Natural killer cell (primary cell): ENCODE results near the gene PLCD3. TPM values are rescaled to one million over a fixed set of nuclear protein-coding genes. Genes with fewer than 3 reads are reported as not detected.

Source experiments
- ATAC-seq, 3 donors: fragments of 150-1000 bp in 2 of 3; fragments of 200-7000 bp in 1 of 3; cut with Tn5 transposase; 1 replicate in 1 of 3; 2 replicates in 2 of 3; pipeline ENCODE4 v1.10.0; 2021; ENCODE audit warnings: mild to moderate bottlenecking in 2 of 3, moderate library complexity in 2 of 3
- DNase-seq, 2 donors: peaks; one replicate each; pipeline versions ENCODE4 v3.0.0 to v3.0.0-alpha.2; 2013 to 2021; ENCODE audit warnings: mixed read lengths in 1 of 2
- H3K27ac ChIP-seq: one replicate; pipeline ENCODE4 v1.5.1; 2013; ENCODE audit warnings: mild to moderate bottlenecking, low read length
- H3K27me3 ChIP-seq: one replicate; pipeline ENCODE4 v1.6.1; 2013; ENCODE audit warnings: low read length; ENCODE audit not compliant: control insufficient read depth, insufficient read depth
- H3K36me3 ChIP-seq: one replicate; pipeline ENCODE4 v1.6.1; 2013; ENCODE audit warnings: low read length; ENCODE audit not compliant: control insufficient read depth, insufficient read depth
- H3K4me1 ChIP-seq: one replicate; pipeline ENCODE4 v1.6.1; 2013; ENCODE audit warnings: low read length; ENCODE audit not compliant: control insufficient read depth, insufficient read depth
- H3K4me3 ChIP-seq: one replicate; pipeline ENCODE4 v1.5.1; 2013; ENCODE audit warnings: low read length
- H3K9me3 ChIP-seq: one replicate; pipeline ENCODE4 v1.6.1; 2013; ENCODE audit warnings: low read length; ENCODE audit not compliant: control insufficient read depth, insufficient read depth
- H3K27ac Mint-ChIP-seq, 2 donors: one replicate each; pipeline ENCODE4 v1.8.0; 2022; ENCODE audit warnings: mild to moderate bottlenecking in 2 of 2, mixed read lengths in 2 of 2, moderate library complexity in 1 of 2
- H3K27me3 Mint-ChIP-seq, 2 donors: one replicate each; pipeline ENCODE4 v1.8.0; 2022; ENCODE audit warnings: low read depth in 2 of 2, mixed read lengths in 2 of 2
- H3K36me3 Mint-ChIP-seq: one replicate; pipeline ENCODE4 v1.8.0; 2022; ENCODE audit warnings: mixed read lengths
- H3K4me1 Mint-ChIP-seq, 2 donors: one replicate each; pipeline ENCODE4 v1.8.0; 2022; ENCODE audit warnings: mixed read lengths in 2 of 2
- H3K4me3 Mint-ChIP-seq: one replicate; pipeline ENCODE4 v1.8.0; 2022; ENCODE audit warnings: mild to moderate bottlenecking, moderate library complexity, mixed read lengths
- H3K9me3 Mint-ChIP-seq, 2 donors: one replicate each; pipeline ENCODE4 v1.8.0; 2022; ENCODE audit warnings: mixed read lengths in 2 of 2
- CTCF ChIP-seq: fragments of 200-600 bp; IDR thresholded peaks from one replicate; pipeline ENCODE4 v1.8.0; 2022; ENCODE audit warnings: antibody characterized with exemption
- WGBS: methylation state at CpG from one replicate; pipeline ENCODE4 v1.1.7; 2013; ENCODE audit warnings: missing lambda C conversion rate; ENCODE audit not compliant: insufficient coverage; 5-methylcytosine and 5-hydroxymethylcytosine counted together
- intact Hi-C: fragments of 100-400 bp; cut with micrococcal nuclease; formaldehyde crosslinking; loops from one replicate; pipeline ENCODE4 v1.14.2; 2022
- total RNA-seq, 4 donors: library from RNA; stranded (reverse); fragments of 120-200 nt in 1 of 4; gene quantifications; one replicate each; pipeline versions ENCODE4 v1.2.3 to v1.2.4, GENCODE V29; 2013 to 2022

The PLCD3 gene
- total RNA-seq, 3 donors from 2014 or later (not counting 1 experiment from before 2014, with no cell fraction given) = 2.5 to 2.9 (median 2.5) TPM

GRCh38 chr17:45150911-45151809, 18.8 kb upstream of the PLCD3 start:
- no peak for ATAC-seq
- Histone ChIP-seq H3K4me1 (peaks cover 31% of the 10 kb centered on the region), H3K27me3 (no peaks in the 10 kb centered on the region)

GRCh38 chr17:45149669-45150664, 17.7 kb upstream of the PLCD3 start:
- no peaks in the 10 kb centered on the region for H3K27me3 ChIP-seq
- H3K4me3 ChIP-seq = peak overlapping the region; percentile 69
- Mint-ChIP-seq H3K4me1 (peaks cover 51 to 54% of the 10 kb centered on the region in 2 donors), H3K27ac (peak overlapping the region; percentile 98 to 100), H3K9me3 (no peaks in the 10 kb centered on the region), H3K36me3 (peaks cover 6% of the 10 kb centered on the region), H3K27me3 (no peaks in the 10 kb centered on the region), H3K4me3 (peak overlapping the region; percentile 100)
- ATAC-seq = no peak
- intact Hi-C loops = loop anchor here (2.0 to 10.0 kb wide), 3 partner anchors 15 to 1045 kb away; partner anchors contain the start of genes ACBD4, KANSL1 and MAP3K14
- H3K4me1 ChIP-seq = peaks cover 38% of the 10 kb centered on the region
- DNase-seq = peak in 1 of 2 donors; percentile 68
- no peaks in the 10 kb centered on the region for H3K36me3 ChIP-seq
- under 1% methylated on average over 53 of the region's 56 CpGs for WGBS
- no peaks in the 10 kb centered on the region for H3K9me3 ChIP-seq
- peak overlapping the region; percentile 67 for H3K27ac ChIP-seq
- TF ChIP-seq CTCF = no peak

More at GRCh38 chr17:45150911-45151809, 18.8 kb upstream of the PLCD3 start:
- no peaks in the 10 kb centered on the region for H3K27me3 Mint-ChIP-seq
- intact Hi-C loops = no loop called here
- H3K36me3 Mint-ChIP-seq = peaks cover 6% of the 10 kb centered on the region
- peak overlapping the region; percentile 58 for H3K27ac ChIP-seq
- WGBS = 58% methylated on average over 7 of the region's 8 CpGs
- H3K36me3 ChIP-seq = no peaks in the 10 kb centered on the region
- H3K27ac Mint-ChIP-seq = peak overlapping the region; percentile 80 to 98
- TF ChIP-seq CTCF = no peak
- H3K4me3 ChIP-seq = no peak overlapping the region
- peak overlapping the region; percentile 61 for H3K4me3 Mint-ChIP-seq
- peaks cover 51 to 52% of the 10 kb centered on the region in 2 donors for H3K4me1 Mint-ChIP-seq
- H3K9me3 Mint-ChIP-seq = no peaks in the 10 kb centered on the region
- no peaks in the 10 kb centered on the region for H3K9me3 ChIP-seq
- peak in 1 of 2 donors; percentile 34 for DNase-seq

GRCh38 chr17:45149037-45149668, 16.8 kb upstream of the PLCD3 start:
- intact Hi-C loops = loop anchor here (2.0 to 10.0 kb wide), 3 partner anchors 14 to 1046 kb away; partner anchors contain the start of genes ACBD4, KANSL1 and MAP3K14
- Histone ChIP-seq H3K27ac (peak overlapping the region; percentile 67), H3K9me3 (no peaks in the 10 kb centered on the region), H3K4me1 (peaks cover 45% of the 10 kb centered on the region), H3K36me3 (no peaks in the 10 kb centered on the region), H3K4me3 (peak overlapping the region; percentile 69), H3K27me3 (no peaks in the 10 kb centered on the region)
- H3K36me3 Mint-ChIP-seq = peaks cover 6% of the 10 kb centered on the region
- no peaks in the 10 kb centered on the region for H3K9me3 Mint-ChIP-seq
- peak; percentile 32 to 40 (median 38) for ATAC-seq
- peaks cover 51 to 57% of the 10 kb centered on the region in 2 donors for H3K4me1 Mint-ChIP-seq
- no peaks in the 10 kb centered on the region for H3K27me3 Mint-ChIP-seq
- H3K4me3 Mint-ChIP-seq = peak overlapping the region; percentile 100
- TF ChIP-seq CTCF = peak; percentile 86
- H3K27ac Mint-ChIP-seq = peak overlapping the region; percentile 98 to 100
- peak; percentile 75 to 85 for DNase-seq
- under 1% methylated on average over 32 of the region's 32 CpGs for WGBS
